HCT116 (cell line): ENCODE results near the gene PRMT9.

Source experiments
- CBX3 ChIP-seq: IDR thresholded peaks from 2 replicates; pipeline ENCODE4 v1.6.1; 2012; ENCODE audit warnings: low read depth
- CTCF ChIP-seq, 3 experiments: fragments of 200-600 bp in 1 of 3; sonication (generic) in 1 of 3; IDR thresholded peaks in 2 of 3; conservative IDR thresholded peaks in 1 of 3; 2 replicates each; pipeline ENCODE4 v1.5.1; 2012 to 2017; ENCODE audit warnings: low read depth in 2 of 3, low read length in 2 of 3, antibody characterized with exemption in 1 of 3, borderline replicate concordance in 1 of 3, control low read depth in 1 of 3, mild to moderate bottlenecking in 1 of 3, mixed read lengths in 1 of 3, mixed run types in 1 of 3, moderate library complexity in 1 of 3; ENCODE audit not compliant: insufficient read depth in 1 of 3
- EGR1 ChIP-seq: IDR thresholded peaks from 2 replicates; pipeline ENCODE4 v1.6.1; 2012; ENCODE audit warnings: low read depth
- EZH2 ChIP-seq: fragments of 200-600 bp; sonication (generic); IDR thresholded peaks from 2 replicates; pipeline ENCODE4 v1.6.1; 2017; ENCODE audit warnings: antibody characterized with exemption, mixed run types
- EZH2phosphoT487 ChIP-seq: fragments of 200-600 bp; IDR thresholded peaks from 2 replicates; pipeline ENCODE4 v1.6.1; 2018; ENCODE audit warnings: antibody characterized with exemption, borderline replicate concordance
- POLR2A ChIP-seq: IDR thresholded peaks from 2 replicates; pipeline ENCODE4 v1.7.0; 2011; ENCODE audit warnings: borderline replicate concordance; ENCODE audit not compliant: insufficient read depth, insufficient read length; ENCODE audit errors: extremely low read depth
- POLR2AphosphoS5 ChIP-seq: IDR thresholded peaks from 2 replicates; pipeline ENCODE4 v1.6.1; 2011; ENCODE audit warnings: mild to moderate bottlenecking, low read depth, low read length, moderate library complexity
- SIN3A ChIP-seq: IDR thresholded peaks from 2 replicates; pipeline ENCODE4 v1.6.1; 2012; ENCODE audit warnings: low read depth
- TF ChIP-seq, protein P1 (sequence below): IDR thresholded peaks from 2 replicates; pipeline ENCODE4 v1.6.1; 2012; ENCODE audit warnings: low read depth

DNA sequence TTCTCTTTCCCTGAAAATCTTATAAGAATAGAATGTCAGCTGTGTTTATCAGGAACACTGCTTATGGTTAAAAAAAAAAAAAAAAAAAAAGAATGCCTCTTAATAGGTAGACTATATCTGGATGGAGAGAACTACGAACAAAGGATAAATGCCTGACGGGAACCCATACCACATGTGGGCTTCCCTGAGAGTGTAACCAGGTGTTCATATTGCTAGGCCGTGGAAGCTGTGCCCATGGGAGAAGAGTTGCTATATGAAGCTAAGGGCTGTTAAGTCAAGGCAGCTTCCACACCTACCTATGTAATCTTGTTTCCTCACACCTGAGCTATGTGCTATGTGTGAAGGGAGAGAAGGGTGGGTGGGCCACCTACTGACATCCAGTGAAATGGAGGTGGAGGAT is 39.5 kb downstream of the PRMT9 start:
- TF ChIP-seq CTCF (IDR thresholded peaks at IDR 0.05 in 2 of 3, conservative IDR thresholded peaks at IDR 0.05 in 1 of 3; ENCODE audit: borderline replicate concordance in 1 of 3, insufficient read depth in 1 of 3, low read depth in 2 of 3, low read length in 2 of 3), result no peak
- TF ChIP-seq, protein P1, sequence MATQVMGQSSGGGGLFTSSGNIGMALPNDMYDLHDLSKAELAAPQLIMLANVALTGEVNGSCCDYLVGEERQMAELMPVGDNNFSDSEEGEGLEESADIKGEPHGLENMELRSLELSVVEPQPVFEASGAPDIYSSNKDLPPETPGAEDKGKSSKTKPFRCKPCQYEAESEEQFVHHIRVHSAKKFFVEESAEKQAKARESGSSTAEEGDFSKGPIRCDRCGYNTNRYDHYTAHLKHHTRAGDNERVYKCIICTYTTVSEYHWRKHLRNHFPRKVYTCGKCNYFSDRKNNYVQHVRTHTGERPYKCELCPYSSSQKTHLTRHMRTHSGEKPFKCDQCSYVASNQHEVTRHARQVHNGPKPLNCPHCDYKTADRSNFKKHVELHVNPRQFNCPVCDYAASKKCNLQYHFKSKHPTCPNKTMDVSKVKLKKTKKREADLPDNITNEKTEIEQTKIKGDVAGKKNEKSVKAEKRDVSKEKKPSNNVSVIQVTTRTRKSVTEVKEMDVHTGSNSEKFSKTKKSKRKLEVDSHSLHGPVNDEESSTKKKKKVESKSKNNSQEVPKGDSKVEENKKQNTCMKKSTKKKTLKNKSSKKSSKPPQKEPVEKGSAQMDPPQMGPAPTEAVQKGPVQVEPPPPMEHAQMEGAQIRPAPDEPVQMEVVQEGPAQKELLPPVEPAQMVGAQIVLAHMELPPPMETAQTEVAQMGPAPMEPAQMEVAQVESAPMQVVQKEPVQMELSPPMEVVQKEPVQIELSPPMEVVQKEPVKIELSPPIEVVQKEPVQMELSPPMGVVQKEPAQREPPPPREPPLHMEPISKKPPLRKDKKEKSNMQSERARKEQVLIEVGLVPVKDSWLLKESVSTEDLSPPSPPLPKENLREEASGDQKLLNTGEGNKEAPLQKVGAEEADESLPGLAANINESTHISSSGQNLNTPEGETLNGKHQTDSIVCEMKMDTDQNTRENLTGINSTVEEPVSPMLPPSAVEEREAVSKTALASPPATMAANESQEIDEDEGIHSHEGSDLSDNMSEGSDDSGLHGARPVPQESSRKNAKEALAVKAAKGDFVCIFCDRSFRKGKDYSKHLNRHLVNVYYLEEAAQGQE, result no peak
- no peak for TF ChIP-seq EGR1
- TF ChIP-seq EZH2phosphoT487, result no peak
- TF ChIP-seq POLR2A, result no peak
- no peak for TF ChIP-seq POLR2AphosphoS5
- TF ChIP-seq SIN3A, result no peak
- TF ChIP-seq EZH2, result no peak
- no peak for TF ChIP-seq CBX3
